Thyroid gland (tissue), 4 donors: ENCODE measurements around the gene HOXB9. TPM values are rescaled to one million over a fixed set of nuclear protein-coding genes. Genes with fewer than 3 reads are reported as not detected.

Experiments used
- DNase-seq, 2 donors: peaks; one replicate each; pipeline ENCODE4 v3.0.0-alpha.2; 2019
- H3K27ac ChIP-seq, 3 donors: fragments of 200-600 bp; sonication (generic); 1 replicate in 2 of 3; 2 replicates in 1 of 3; pipeline ENCODE4 v1.5.1; 2016 to 2019; ENCODE audit warnings: mild to moderate bottlenecking in 1 of 3, moderate library complexity in 1 of 3
- H3K27me3 ChIP-seq: fragments of 200-600 bp; sonication (generic); one replicate; pipeline ENCODE4 v1.5.1; 2019
- H3K36me3 ChIP-seq, 2 donors: fragments of 200-600 bp; sonication (generic); one replicate each; pipeline ENCODE4 v1.5.1; 2016 to 2019
- H3K4me1 ChIP-seq, 2 donors: fragments of 200-600 bp; sonication (generic); one replicate each; pipeline ENCODE4 v1.5.1; 2017 to 2019
- H3K4me3 ChIP-seq, 3 donors: fragments of 200-600 bp; sonication (generic); replicated peaks in 1 of 3; 1 replicate in 2 of 3; 2 replicates in 1 of 3; pipeline ENCODE4 v1.5.1; 2016; ENCODE audit warnings: mild to moderate bottlenecking in 1 of 3
- H3K9me3 ChIP-seq: fragments of 200-600 bp; sonication (generic); one replicate; pipeline ENCODE4 v1.5.1; 2017
- CTCF ChIP-seq, 6 experiments: fragments of 200-600 bp in 3 of 6; fragments of 450-650 bp in 3 of 6; sonication (generic) in 3 of 6; IDR thresholded peaks; one replicate each; pipeline ENCODE4 v1.5.1; 2016 to 2019; ENCODE audit warnings: antibody characterized with exemption in 6 of 6, mild to moderate bottlenecking in 2 of 6, inconsistent platforms in 1 of 6, moderate library complexity in 1 of 6
- POLR2A ChIP-seq, 2 donors: fragments of 450-650 bp; IDR thresholded peaks; one replicate each; pipeline ENCODE4 v1.6.1; 2017; ENCODE audit warnings: antibody characterized with exemption in 2 of 2, mild to moderate bottlenecking in 2 of 2, moderate library complexity in 1 of 2
- WGBS, 2 donors: methylation state at CpG; one replicate each; pipeline ENCODE4 v1.1.5; 2017; 5-methylcytosine and 5-hydroxymethylcytosine counted together
- intact Hi-C: fragments of 100-400 bp; cut with DNase I; formaldehyde crosslinking; loops from one replicate; pipeline ENCODE4 v1.15.1; 2023
- total RNA-seq, 4 donors: library from RNA; depleted of rRNA; stranded (reverse); fragments of >200 nt; gene quantifications; one replicate each; pipeline ENCODE4 v1.2.3, GENCODE V29; 2016

HOXB9 gene
- total RNA-seq, 4 donors from 2014 or later, result not detected

GRCh38 chr17:48584223-48584741, 41.9 kb downstream of the HOXB9 start:
- DNase-seq, result no peak
- Histone ChIP-seq H3K9me3 (no peaks in the 10 kb centered on the region), H3K4me3 (no peak overlapping the region), H3K36me3 (no peaks in the 10 kb centered on the region), H3K27ac (no peak overlapping the region), H3K27me3 (peaks cover 80% of the 10 kb centered on the region), H3K4me1 (peaks cover 0 to 23% of the 10 kb centered on the region in 2 donors)
- WGBS, 2 donors, result 25 to 30% methylated on average over 2 of the region's 2 CpGs
- TF ChIP-seq POLR2A (IDR thresholded peaks at IDR 0.05) (no peak), CTCF (IDR thresholded peaks at IDR 0.05) (no peak)
- intact Hi-C loops, result no loop called here

DNA sequence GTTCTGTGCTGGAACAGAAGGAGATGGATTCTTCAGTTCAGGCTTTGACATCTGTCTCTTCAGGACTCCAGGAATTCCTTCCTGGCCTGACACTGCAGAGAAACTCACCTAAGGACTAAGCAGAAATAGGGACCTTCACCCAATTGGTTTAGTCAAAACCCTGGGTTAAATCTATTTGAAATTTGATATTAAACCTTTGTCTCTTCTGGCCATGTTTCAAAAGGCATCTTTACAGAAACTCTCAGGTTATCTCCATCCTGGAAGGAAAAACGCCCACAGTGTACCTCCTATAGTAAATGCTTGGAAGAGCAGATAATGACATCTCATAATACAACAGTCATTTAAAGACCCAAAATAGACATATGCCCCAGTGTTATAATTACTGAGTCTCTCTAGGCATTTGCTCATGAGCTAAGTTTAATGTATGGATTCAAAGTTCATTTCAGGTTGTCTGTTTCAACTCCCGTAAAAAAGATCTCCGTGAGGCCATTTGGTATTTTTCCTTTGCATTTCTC, 42.4 kb downstream of the HOXB9 start:
- no peak for TF ChIP-seq CTCF (IDR thresholded peaks at IDR 0.05)
- TF ChIP-seq POLR2A (IDR thresholded peaks at IDR 0.05), result no peak
- Histone ChIP-seq H3K4me1 (peaks cover 0 to 23% of the 10 kb centered on the region in 2 donors), H3K27me3 (peaks cover 83% of the 10 kb centered on the region), H3K36me3 (no peaks in the 10 kb centered on the region), H3K9me3 (no peaks in the 10 kb centered on the region), H3K27ac (no peak overlapping the region), H3K4me3 (no peak overlapping the region)
- DNase-seq, result no peak
- intact Hi-C loops, result no loop called here
- 41 to 54% methylated on average over 3 of the region's 3 CpGs for WGBS, 2 donors

DNA sequence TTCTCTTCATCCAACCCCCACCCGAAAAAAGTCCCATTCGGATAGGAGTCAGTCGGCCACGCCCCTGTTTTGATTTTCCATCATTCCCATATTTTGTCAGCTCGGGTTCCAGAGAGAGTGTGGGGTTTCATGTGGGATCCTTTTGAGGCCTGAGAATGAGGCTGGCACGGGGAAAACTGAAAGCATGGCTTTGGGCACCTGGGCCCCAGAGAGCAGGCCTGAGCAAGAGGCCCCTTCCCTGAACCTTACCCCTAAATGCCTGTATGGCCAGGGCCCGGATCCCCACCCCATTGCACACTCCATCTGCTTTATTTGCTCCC, 43.4 kb downstream of the HOXB9 start:
- Histone ChIP-seq H3K4me1 (peaks cover 0 to 23% of the 10 kb centered on the region in 2 donors), H3K4me3 (no peak overlapping the region), H3K36me3 (no peaks in the 10 kb centered on the region), H3K9me3 (no peaks in the 10 kb centered on the region), H3K27me3 (peaks cover 89% of the 10 kb centered on the region), H3K27ac (peak overlapping the region in 1 of 3 donors; percentile 68)
- DNase-seq, result no peak
- intact Hi-C loops, result no loop called here
- TF ChIP-seq CTCF (IDR thresholded peaks at IDR 0.05), result no peak
- no peak for TF ChIP-seq POLR2A (IDR thresholded peaks at IDR 0.05)
- 28 to 34% methylated on average over 7 of the region's 7 CpGs for WGBS, 2 donors

GRCh38 chr17:48579760-48580554, 46.2 kb downstream of the HOXB9 start:
- Histone ChIP-seq H3K9me3 (no peaks in the 10 kb centered on the region), H3K36me3 (no peaks in the 10 kb centered on the region), H3K27me3 (peaks cover 80% of the 10 kb centered on the region), H3K4me3 (no peak overlapping the region), H3K27ac (no peak overlapping the region), H3K4me1 (peaks cover 0 to 22% of the 10 kb centered on the region in 2 donors)
- intact Hi-C loops, result no loop called here
- DNase-seq, result no peak
- no peak for TF ChIP-seq POLR2A (IDR thresholded peaks at IDR 0.05)
- no peak for TF ChIP-seq CTCF (IDR thresholded peaks at IDR 0.05)
- 21 to 40% methylated on average over 26 of the region's 26 CpGs for WGBS, 2 donors

DNA sequence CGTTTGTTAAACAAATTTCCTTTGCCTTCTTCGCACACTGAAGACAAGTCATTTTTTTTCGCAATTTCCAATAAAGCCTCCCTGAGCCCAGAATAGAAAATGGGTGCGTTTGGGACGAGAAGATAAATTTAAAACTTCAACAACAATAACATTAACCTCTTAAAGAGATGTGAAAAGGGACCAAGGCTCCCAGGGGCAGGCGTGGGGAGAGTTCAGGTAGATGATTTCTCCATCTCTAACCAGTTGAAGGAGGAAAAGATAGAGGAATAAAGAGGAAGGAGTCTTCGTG, 46.7 kb downstream of the HOXB9 start:
- WGBS, 2 donors, result 18 to 45% methylated on average over 7 of the region's 7 CpGs
- H3K27ac ChIP-seq, result no peak overlapping the region
- no peaks in the 10 kb centered on the region for H3K36me3 ChIP-seq
- DNase-seq, result no peak
- intact Hi-C loops, result no loop called here
- no peak for TF ChIP-seq CTCF (IDR thresholded peaks at IDR 0.05)
- no peaks in the 10 kb centered on the region for H3K9me3 ChIP-seq
- peaks cover 79% of the 10 kb centered on the region for H3K27me3 ChIP-seq
- H3K4me1 ChIP-seq, result peaks cover 0 to 20% of the 10 kb centered on the region in 2 donors
- H3K4me3 ChIP-seq, result no peak overlapping the region
